ENCODE results near the gene ANO2. TPM values are rescaled to one million over a fixed set of nuclear protein-coding genes. Genes with fewer than 3 reads are reported as not detected.

Gene ANO2
- total and polyA plus RNA-seq, 7 experiments from 2014 or later: not detected

DNA sequence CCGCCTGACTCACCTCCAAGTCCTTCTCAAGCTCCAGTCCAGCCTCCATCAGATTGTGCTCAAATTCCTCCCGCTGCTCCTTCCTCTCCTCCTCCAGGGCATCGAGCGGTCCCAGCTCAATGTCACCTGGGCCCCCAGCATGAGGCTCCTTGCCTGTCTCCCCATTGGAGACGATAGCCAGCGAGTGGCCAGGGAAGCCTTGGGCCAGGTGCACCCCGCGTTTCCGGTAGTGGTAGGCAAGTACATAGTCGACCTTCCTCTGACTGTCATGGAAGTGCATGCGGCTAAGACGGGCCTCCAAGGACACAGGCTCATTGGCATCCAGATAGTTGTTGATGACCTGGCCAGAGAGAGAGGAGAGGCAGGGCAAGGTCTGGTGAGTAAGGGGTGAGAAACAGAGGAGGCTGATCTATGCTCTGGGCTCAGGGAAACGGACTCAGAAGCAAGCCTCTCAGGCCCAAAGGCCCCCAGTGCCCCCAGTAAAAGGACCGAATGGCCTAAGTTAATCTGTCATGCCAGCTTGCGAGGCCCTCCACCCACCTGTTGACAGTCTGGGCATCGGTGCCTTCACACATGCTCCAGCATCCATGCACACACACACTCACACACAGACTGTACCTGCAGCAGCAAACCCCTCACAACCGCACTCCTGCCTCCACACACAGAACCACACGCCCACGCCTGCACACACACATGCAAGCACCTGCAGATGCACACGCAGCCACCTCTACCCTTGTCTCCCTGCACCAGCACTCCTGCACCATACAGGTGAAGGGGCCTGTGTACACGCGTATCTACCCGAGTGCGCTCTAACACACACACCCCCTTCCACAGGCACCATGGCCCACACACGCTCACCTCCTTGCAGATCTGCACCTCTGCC lies 23.8 kb downstream of the ANO2 start:
- H3K9me3 ChIP-seq (ENCODE audit: control insufficient read depth in 2 of 3, low read length in 3 of 3): no peaks in the 10 kb centered on the region
- Mint-ChIP-seq H3K4me3 (no peak overlapping the region), H3K4me1 (no peaks in the 10 kb centered on the region), H3K27me3 (peaks cover 0 to 22% (median 15%) of the 10 kb centered on the region in 5 donors), H3K9me3 (peaks cover 0 to 1% (median 0%) of the 10 kb centered on the region in 11 donors), H3K36me3 (no peaks in the 10 kb centered on the region), H3K27ac (no peak overlapping the region)
- no peak overlapping the region for H3K27ac ChIP-seq (ENCODE audit: low read depth, low read length)
- H3K4me3 ChIP-seq (ENCODE audit: low read length): no peak overlapping the region
- no peaks in the 10 kb centered on the region for H3K4me1 ChIP-seq (ENCODE audit: control insufficient read depth in 2 of 2, insufficient read depth in 2 of 2, low read length in 2 of 2)
- intact Hi-C loops (cut with micrococcal nuclease): no loop called here
- ATAC-seq (no peak), DNase-seq (no peak)
- CTCF ChIA-PET: no interaction called here
- POLR2A ChIA-PET: no interaction called here
- H3K36me3 ChIP-seq (ENCODE audit: control insufficient read depth in 2 of 3, insufficient read depth in 3 of 3, low read length in 3 of 3): no peaks in the 10 kb centered on the region
- no peaks in the 10 kb centered on the region for H3K27me3 ChIP-seq (ENCODE audit: control insufficient read depth in 2 of 2, insufficient read depth in 2 of 2, low read length in 2 of 2)

DNA sequence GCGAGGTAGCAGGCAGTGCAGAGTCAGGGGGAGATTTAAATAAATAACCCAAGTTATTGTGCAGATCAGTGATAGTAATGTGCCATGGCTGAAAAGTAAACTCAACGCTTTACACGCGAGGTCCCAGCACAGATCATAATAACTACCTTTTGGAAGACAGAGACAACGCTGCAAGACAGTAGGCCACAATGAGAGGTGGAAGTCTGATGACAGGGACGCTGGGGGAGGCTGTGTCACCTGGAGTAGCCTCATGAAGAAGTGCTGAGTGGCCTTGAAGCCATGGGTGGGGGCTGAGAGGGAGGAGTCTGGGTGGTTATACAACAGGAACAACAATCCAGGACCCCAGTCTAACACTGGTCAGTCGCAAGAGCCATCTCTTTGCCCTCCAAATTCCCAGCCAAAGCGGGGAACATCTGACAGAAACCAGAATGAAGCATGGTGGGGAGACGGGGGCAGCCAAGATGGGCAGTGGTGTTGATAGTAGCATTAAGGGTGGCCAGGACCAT lies 28.2 kb downstream of the ANO2 start:
- no peak overlapping the region for H3K4me3 Mint-ChIP-seq
- peaks cover 0 to 1% (median 0%) of the 10 kb centered on the region in 11 donors for H3K9me3 Mint-ChIP-seq
- intact Hi-C loops (cut with micrococcal nuclease): no loop called here

DNA sequence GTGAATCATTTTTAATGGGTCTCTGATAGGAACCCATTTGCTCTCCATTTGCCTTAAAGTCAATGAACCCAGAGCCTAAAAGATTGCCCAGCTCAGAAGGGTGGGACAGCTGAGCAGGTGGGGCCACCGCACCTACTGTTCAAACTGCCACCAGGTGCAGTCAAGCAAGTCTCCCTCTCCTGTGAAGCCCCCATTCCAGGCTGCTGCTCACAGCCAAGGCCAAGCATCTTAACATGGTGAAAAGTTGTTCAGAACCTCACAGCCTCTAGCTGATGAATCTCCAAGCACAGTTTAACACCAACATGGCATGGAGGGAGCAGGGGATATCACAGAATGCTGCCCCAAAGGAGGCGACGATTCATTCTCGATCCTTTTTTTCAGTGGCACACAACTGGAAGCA lies 29.5 kb downstream of the ANO2 start:
- ChIA-PET CTCF (no interaction called here), POLR2A (no interaction called here)
- DNase-seq: no peak
- Histone ChIP-seq H3K27ac (ENCODE audit: low read depth, low read length) (no peak overlapping the region), H3K36me3 (ENCODE audit: control insufficient read depth in 2 of 3, insufficient read depth in 3 of 3, low read length in 3 of 3) (no peaks in the 10 kb centered on the region), H3K9me3 (ENCODE audit: control insufficient read depth in 2 of 3, low read length in 3 of 3) (no peaks in the 10 kb centered on the region), H3K27me3 (ENCODE audit: control insufficient read depth in 2 of 2, insufficient read depth in 2 of 2, low read length in 2 of 2) (no peaks in the 10 kb centered on the region), H3K4me3 (ENCODE audit: low read length) (no peak overlapping the region), H3K4me1 (ENCODE audit: control insufficient read depth in 2 of 2, insufficient read depth in 2 of 2, low read length in 2 of 2) (no peaks in the 10 kb centered on the region)
- Mint-ChIP-seq H3K9me3 (peaks cover 0 to 1% (median 0%) of the 10 kb centered on the region in 11 donors), H3K27me3 (peaks cover 0 to 17% (median 12%) of the 10 kb centered on the region in 5 donors), H3K4me3 (no peak overlapping the region), H3K36me3 (no peaks in the 10 kb centered on the region), H3K27ac (no peak overlapping the region), H3K4me1 (no peaks in the 10 kb centered on the region)
- intact Hi-C loops (cut with micrococcal nuclease): no loop called here
- no peak for ATAC-seq

More for the DNA sequence above, 28.2 kb downstream of the ANO2 start:
- H3K36me3 ChIP-seq (ENCODE audit: control insufficient read depth in 2 of 3, insufficient read depth in 3 of 3, low read length in 3 of 3): no peaks in the 10 kb centered on the region
- DNase-seq (no peak), ATAC-seq (no peak)
- POLR2A ChIA-PET: no interaction called here
- H3K36me3 Mint-ChIP-seq: no peaks in the 10 kb centered on the region
- H3K4me3 ChIP-seq (ENCODE audit: low read length): no peak overlapping the region
- peaks cover 0 to 14% (median 7%) of the 10 kb centered on the region in 5 donors for H3K27me3 Mint-ChIP-seq
- CTCF ChIA-PET: no interaction called here
- H3K27ac ChIP-seq (ENCODE audit: low read depth, low read length): no peak overlapping the region
- no peaks in the 10 kb centered on the region for H3K9me3 ChIP-seq (ENCODE audit: control insufficient read depth in 2 of 3, low read length in 3 of 3)
- H3K4me1 Mint-ChIP-seq: no peaks in the 10 kb centered on the region
- no peak overlapping the region for H3K27ac Mint-ChIP-seq
- no peaks in the 10 kb centered on the region for H3K4me1 ChIP-seq (ENCODE audit: control insufficient read depth in 2 of 2, insufficient read depth in 2 of 2, low read length in 2 of 2)
- no peaks in the 10 kb centered on the region for H3K27me3 ChIP-seq (ENCODE audit: control insufficient read depth in 2 of 2, insufficient read depth in 2 of 2, low read length in 2 of 2)

DNA sequence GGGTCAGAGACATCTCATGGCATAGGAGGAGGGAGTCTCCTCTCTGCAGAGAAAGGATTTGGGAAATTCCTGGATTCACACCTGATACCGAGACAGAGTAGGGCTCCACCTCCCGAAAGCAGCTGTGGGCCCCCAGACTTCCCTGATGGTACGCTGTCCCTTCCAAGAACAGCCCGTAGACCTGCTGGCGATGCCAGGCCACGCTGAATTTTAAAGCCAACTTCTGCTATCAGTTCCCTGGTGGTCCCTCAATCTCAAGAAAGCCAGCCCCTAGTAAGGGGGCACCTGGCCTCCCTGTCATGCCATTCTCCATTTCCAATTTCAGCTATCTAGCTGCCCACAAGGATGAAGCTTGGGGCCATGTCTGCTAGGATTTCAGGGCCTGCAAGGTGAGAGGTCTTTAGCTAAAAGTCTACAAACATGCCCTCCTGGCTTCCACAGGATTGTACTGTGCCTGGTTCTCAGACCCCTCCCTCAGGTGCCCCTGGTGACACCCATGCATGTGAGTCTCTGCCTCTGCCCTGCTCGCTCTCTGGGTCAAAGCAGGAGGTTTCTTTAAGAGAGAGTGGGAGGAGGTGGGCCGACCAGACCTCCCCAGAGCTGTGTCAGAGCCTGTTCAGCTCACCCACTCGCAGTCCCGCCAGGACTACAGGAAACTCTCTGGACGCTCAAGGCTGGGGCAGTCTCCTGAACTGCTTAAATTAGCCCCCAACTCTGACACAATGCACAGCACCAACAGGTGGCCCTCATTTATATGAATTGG lies 30.5 kb downstream of the ANO2 start:
- Histone ChIP-seq H3K9me3 (ENCODE audit: control insufficient read depth in 2 of 3, low read length in 3 of 3) (no peaks in the 10 kb centered on the region), H3K4me1 (ENCODE audit: control insufficient read depth in 2 of 2, insufficient read depth in 2 of 2, low read length in 2 of 2) (no peaks in the 10 kb centered on the region), H3K27me3 (ENCODE audit: control insufficient read depth in 2 of 2, insufficient read depth in 2 of 2, low read length in 2 of 2) (no peaks in the 10 kb centered on the region), H3K36me3 (ENCODE audit: control insufficient read depth in 2 of 3, insufficient read depth in 3 of 3, low read length in 3 of 3) (no peaks in the 10 kb centered on the region), H3K27ac (ENCODE audit: low read depth, low read length) (no peak overlapping the region), H3K4me3 (ENCODE audit: low read length) (no peak overlapping the region)
- Mint-ChIP-seq H3K4me1 (no peaks in the 10 kb centered on the region), H3K27ac (no peak overlapping the region), H3K36me3 (no peaks in the 10 kb centered on the region), H3K27me3 (peaks cover 0 to 16% (median 14%) of the 10 kb centered on the region in 5 donors), H3K9me3 (no peaks in the 10 kb centered on the region), H3K4me3 (no peak overlapping the region)
- DNase-seq (no peak), ATAC-seq (no peak)
- intact Hi-C loops (cut with micrococcal nuclease): no loop called here
- POLR2A ChIA-PET: no interaction called here
- CTCF ChIA-PET: interaction anchor here (0.6 kb wide), 1 partner anchor 134 kb away, joined by 3 read pairs; no protein-coding TSS in a partner anchor

DNA sequence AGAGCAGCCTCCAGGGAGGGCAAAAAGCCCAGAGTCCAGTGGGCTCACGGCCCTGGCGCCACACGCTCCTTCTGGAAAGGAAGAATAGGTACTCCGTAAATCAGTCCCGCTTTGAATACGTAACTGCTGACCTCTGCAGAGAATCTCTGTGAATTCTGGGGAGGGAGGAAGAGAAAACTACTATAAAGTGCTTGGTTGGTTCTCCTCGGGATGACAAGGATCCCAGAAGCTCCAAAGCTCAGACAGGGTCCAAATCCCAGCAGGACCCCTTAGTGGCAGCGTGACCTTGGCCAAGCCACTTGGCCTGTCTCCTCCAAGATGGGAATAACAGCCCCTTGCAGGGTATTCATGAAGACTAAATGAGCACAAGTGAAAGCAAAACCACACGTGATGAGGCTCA lies 31.7 kb downstream of the ANO2 start:
- Mint-ChIP-seq H3K9me3 (no peaks in the 10 kb centered on the region), H3K27ac (no peak overlapping the region), H3K4me1 (no peaks in the 10 kb centered on the region), H3K27me3 (peaks cover 0 to 16% (median 12%) of the 10 kb centered on the region in 5 donors), H3K36me3 (no peaks in the 10 kb centered on the region), H3K4me3 (no peak overlapping the region)
- no peaks in the 10 kb centered on the region for H3K4me1 ChIP-seq (ENCODE audit: control insufficient read depth in 2 of 2, insufficient read depth in 2 of 2, low read length in 2 of 2)
- H3K27ac ChIP-seq (ENCODE audit: low read depth, low read length): no peak overlapping the region
- no peaks in the 10 kb centered on the region for H3K27me3 ChIP-seq (ENCODE audit: control insufficient read depth in 2 of 2, insufficient read depth in 2 of 2, low read length in 2 of 2)
- intact Hi-C loops (cut with micrococcal nuclease): no loop called here
- no peaks in the 10 kb centered on the region for H3K9me3 ChIP-seq (ENCODE audit: control insufficient read depth in 2 of 3, low read length in 3 of 3)
- ChIA-PET CTCF (no interaction called here), POLR2A (no interaction called here)
- DNase-seq (no peak), ATAC-seq (no peak)
- H3K4me3 ChIP-seq (ENCODE audit: low read length): no peak overlapping the region
- no peaks in the 10 kb centered on the region for H3K36me3 ChIP-seq (ENCODE audit: control insufficient read depth in 2 of 3, insufficient read depth in 3 of 3, low read length in 3 of 3)

DNA sequence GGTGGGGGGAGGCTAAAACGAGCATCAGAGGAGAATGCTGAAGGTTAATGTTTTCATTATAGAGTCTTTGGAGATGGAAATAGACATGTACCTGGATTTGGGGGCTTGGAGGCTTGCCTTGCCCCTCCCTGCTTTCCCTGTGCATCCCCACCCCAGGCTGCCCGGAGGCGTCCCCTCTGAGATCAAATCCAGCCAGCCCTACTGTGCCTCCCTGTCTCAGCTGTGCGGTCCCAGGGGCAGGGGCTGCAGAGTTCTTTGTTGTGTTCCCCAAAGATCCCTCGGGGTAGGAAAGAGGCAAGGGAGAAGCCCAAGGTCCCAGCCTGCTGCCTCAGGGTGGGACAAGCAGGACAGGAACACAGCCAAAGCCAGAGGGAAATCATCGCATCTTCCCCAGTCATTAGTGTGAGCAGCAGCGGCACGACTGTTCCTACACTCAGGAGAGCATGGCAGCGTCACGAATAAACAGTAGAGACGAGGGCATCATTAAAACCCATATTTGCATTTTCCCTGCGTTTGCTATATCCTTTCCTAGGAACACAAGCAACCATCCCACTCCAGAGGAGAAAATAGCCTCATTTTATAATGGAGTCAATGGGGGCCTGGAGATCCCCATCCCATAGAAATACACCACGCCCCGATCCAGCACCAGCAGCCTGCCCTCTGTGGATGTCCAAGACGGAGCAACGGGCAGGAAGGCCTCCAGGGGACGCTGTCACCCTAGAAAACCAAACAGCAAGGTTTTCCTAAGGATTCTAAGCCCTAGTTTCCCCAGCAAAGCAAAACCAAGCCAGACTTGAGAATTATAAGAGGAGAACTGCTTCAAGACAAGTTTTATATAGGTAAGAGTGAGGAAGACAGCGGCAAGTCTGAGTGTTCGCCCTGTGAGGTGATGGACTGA lies 32.4 kb downstream of the ANO2 start:
- no peak overlapping the region for H3K4me3 ChIP-seq (ENCODE audit: low read length)
- H3K36me3 Mint-ChIP-seq: no peaks in the 10 kb centered on the region
- peaks cover 0 to 19% (median 12%) of the 10 kb centered on the region in 5 donors for H3K27me3 Mint-ChIP-seq
- intact Hi-C loops (cut with micrococcal nuclease): no loop called here
- no peak overlapping the region for H3K27ac Mint-ChIP-seq
- CTCF ChIA-PET: no interaction called here
- no peaks in the 10 kb centered on the region for H3K27me3 ChIP-seq (ENCODE audit: control insufficient read depth in 2 of 2, insufficient read depth in 2 of 2, low read length in 2 of 2)
- POLR2A ChIA-PET: no interaction called here
- H3K36me3 ChIP-seq (ENCODE audit: control insufficient read depth in 2 of 3, insufficient read depth in 3 of 3, low read length in 3 of 3): no peaks in the 10 kb centered on the region
- H3K4me3 Mint-ChIP-seq: no peak overlapping the region
- no peaks in the 10 kb centered on the region for H3K4me1 ChIP-seq (ENCODE audit: control insufficient read depth in 2 of 2, insufficient read depth in 2 of 2, low read length in 2 of 2)
- no peak overlapping the region for H3K27ac ChIP-seq (ENCODE audit: low read depth, low read length)
- DNase-seq (no peak), ATAC-seq (no peak)
- no peaks in the 10 kb centered on the region for H3K9me3 Mint-ChIP-seq
- H3K9me3 ChIP-seq (ENCODE audit: control insufficient read depth in 2 of 3, low read length in 3 of 3): no peaks in the 10 kb centered on the region
- no peaks in the 10 kb centered on the region for H3K4me1 Mint-ChIP-seq

Measured in naive thymus-derived CD4-positive, alpha-beta T cell (primary cell).